GM13976 (cell line): Measurements from ENCODE around the gene ITPR2.
"Not testable (repeated sequence)": the region's sequence is repeated elsewhere in the genome, so short reads cannot be mapped to it uniquely, and the experiment has no call there.

ENCODE experiments used
- DNase-seq: peaks from one replicate; pipeline ENCODE4 v3.0.0; 2012; ENCODE audit warnings: low spot score
- in situ Hi-C: fragments of 300-500 bp; cut with MboI; formaldehyde crosslinking; loops from one replicate; pipeline ENCODE4 v1.12.0; 2022; ENCODE audit warnings: low sequenced_read_pairs, mixed read lengths, inconsistent platforms; ENCODE audit not compliant: unreplicated experiment
- TF ChIP-seq, protein P1 (sequence below): IDR thresholded peaks from 2 replicates; pipeline ENCODE4 v1.5.1; 2012; ENCODE audit warnings: borderline replicate concordance, mild to moderate bottlenecking; ENCODE audit not compliant: insufficient read depth; ENCODE audit errors: extremely low read depth, missing control alignments, control extremely low read depth

The ITPR2 gene

GRCh38 chr12:26608706-26609105 lies 224.3 kb downstream of the ITPR2 start:
- DNase-seq, result no peak
- TF ChIP-seq, protein P1, sequence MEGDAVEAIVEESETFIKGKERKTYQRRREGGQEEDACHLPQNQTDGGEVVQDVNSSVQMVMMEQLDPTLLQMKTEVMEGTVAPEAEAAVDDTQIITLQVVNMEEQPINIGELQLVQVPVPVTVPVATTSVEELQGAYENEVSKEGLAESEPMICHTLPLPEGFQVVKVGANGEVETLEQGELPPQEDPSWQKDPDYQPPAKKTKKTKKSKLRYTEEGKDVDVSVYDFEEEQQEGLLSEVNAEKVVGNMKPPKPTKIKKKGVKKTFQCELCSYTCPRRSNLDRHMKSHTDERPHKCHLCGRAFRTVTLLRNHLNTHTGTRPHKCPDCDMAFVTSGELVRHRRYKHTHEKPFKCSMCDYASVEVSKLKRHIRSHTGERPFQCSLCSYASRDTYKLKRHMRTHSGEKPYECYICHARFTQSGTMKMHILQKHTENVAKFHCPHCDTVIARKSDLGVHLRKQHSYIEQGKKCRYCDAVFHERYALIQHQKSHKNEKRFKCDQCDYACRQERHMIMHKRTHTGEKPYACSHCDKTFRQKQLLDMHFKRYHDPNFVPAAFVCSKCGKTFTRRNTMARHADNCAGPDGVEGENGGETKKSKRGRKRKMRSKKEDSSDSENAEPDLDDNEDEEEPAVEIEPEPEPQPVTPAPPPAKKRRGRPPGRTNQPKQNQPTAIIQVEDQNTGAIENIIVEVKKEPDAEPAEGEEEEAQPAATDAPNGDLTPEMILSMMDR, result no peak
- in situ Hi-C loops, result no loop called here

DNA sequence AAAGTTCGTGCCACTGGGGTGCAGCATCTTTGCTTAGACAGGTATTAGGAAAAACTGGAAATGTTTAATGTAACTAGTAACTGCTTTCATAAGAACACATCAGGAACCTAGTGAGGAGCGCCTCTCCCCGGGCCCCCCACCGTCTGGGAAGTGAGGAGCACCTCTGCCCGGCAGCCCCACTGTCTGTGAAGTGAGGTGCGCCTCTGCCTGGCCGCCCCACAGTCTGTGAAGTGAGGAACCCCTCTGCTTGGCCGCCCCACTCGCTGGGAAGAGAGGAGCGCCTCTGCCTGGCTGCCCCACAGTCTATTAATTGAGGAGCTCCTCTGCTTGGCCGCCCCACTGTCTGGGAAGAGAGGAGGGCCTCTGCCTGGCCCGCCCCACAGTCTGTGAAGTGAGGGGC lies 224.7 kb downstream of the ITPR2 start:
- no peak for DNase-seq
- in situ Hi-C loops, result no loop called here
- TF ChIP-seq, protein P1, result no peak

DNA sequence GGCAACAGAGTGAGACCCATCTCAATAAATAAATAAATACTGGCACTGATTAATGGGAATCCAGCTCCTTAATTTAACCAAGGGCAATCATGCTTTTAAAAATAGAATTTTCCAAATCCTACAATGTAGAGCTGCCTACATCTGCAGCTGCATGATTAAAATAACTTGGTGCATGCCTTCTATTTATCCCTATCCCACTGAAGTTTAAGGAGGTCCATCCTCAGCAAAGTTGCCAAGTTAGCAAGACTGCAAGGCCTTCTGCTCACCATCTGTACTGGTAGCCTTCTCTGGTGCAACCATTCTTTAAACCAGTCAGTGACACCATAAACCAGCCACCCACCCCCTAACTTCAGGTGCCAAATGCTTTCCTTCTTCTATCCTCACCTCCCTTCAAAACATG lies 226.1 kb downstream of the ITPR2 start:
- TF ChIP-seq, protein P1, result no peak
- DNase-seq, result no peak
- in situ Hi-C loops, result no loop called here

DNA sequence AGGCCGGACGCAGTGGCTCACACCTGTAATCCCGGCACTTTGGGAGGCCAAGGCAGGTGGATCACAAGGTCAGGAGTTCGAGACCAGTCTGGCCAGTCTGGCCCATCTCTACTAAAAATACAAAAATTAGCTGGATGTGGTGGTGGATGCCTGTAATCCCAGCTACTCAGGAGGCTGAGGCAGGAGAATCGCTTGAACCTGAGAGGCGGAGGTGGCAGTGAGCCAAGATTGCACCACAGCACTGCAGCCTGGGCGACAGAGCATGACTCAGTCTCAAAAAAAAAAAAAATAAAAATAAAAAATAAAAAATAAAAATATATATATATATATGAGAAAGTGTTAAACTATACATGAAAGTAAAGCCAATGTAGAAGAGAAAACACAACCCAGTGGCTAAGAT lies 228.2 kb downstream of the ITPR2 start:
- DNase-seq, in situ Hi-C loops: not testable (repeated sequence)

DNA sequence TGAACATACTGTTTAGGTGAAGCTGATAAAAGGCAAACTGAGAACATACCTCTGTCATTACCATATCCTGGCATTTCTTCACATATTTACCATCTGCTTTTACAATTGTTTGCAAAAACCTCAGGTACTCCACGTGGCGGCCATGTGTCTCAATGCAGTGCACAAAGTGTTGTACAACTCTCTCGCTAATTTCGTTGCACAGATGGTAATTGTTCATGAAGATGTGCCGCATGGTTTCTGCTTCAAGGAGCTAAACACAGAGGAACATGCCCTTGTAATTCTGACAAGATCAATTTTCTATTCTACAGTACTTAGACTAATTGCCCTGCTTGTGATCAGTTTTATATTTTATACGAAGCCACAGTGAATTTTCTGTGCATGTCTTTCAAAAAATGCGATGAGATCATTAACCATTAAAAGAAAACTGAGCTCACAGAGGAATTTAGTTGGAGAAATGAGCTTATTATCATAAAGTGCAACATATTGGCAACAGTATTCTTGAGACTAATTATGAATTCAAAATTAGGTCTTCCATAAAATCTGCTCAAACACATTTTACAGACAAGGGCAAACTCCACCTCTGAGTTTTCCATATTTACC lies 233.8 kb downstream of the ITPR2 start:
- in situ Hi-C loops, result no loop called here
- TF ChIP-seq, protein P1, result no peak
- DNase-seq, result no peak

DNA sequence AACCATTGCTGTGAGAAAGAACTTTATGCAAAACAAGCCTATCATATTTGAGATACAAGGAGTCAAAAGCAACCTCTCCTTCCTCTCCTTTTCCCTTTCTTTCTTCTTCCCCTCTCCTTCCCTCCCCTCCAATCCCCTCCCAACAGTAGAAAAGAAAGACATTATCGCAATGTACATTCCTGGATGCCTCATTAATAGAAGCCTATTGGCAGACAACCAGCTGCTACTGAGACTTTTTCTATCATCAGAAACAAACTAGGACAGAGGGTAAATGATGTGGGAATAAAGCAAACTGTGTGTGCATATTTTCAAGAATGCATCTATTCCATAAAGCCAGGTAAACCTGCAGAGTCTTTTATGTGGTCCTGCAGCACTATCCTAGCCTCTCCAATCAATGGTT lies 237.2 kb downstream of the ITPR2 start:
- in situ Hi-C loops, result no loop called here
- TF ChIP-seq, protein P1, result no peak
- no peak for DNase-seq

DNA sequence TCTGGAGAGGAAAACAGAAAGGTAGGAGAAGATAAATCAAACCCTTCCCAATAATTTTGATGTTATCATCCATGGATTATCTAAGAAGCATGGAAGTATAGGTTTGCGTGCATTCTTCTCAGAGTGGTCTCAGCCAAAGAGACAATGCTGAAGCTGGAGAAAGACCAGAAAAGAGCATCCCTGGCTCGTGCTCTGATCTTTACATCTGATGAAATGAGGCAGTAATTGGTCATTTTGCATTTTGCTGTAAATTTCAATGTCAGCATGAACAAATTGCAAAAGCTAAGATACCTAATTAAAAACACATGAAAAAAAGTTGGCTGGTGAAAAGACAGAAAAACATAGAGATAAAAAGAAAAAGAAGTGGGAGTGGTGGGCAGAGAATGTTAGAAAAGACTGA lies 252.4 kb downstream of the ITPR2 start:
- no peak for DNase-seq
- TF ChIP-seq, protein P1, result no peak
- in situ Hi-C loops, result no loop called here
